AML-193 (cell line): Measurements from ENCODE around the gene BNIP3.
"Not testable (repeated sequence)": the region's sequence is repeated elsewhere in the genome, so short reads cannot be mapped to it uniquely, and the experiment has no call there.

Experiments used
- DNase-seq, 2 experiments: peaks; one replicate each; lab custom pipeline; 2025; lab: John Stamatoyannopoulos, UW

Gene BNIP3

DNA sequence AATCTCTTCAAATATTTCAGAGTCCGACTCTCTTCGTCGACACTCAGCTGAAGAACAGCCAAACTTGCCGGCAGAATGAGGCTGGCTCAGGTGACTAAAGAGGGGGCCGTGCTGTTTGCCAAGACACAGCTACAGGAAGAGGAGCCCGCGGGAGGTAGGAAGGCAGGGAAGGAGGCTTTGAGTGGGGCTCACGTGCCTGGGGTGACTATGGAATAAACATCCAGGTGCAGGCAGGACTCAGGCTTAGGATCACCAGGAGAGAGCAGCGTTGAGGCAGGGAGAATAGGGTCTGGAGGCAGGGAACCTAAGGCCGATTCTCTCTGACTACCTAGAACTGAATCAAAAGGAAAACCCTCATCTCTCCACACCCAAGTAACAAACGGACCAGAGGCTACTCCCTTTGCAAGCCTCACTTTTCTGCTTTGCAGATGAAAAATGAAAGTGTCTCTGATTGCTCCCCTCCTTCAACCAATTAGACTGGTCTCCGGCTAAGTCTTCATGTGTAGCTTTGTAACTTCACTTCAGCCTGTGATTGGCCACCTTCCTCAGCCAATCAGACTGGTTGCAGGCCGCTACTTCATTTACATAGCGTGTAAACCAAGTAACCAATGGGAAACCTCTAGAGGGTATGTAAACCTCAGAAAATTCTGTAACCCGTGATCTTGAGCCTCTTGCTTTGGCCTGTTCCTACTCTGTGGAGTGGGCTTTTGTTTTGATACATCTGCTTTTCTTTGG, 19.7 kb upstream of the BNIP3 start:
- DNase-seq, result no peak

- no peak for DNase-seq
Observed at GRCh38 chr10:131998845-131999681, 17.3 kb upstream of the BNIP3 start.

- DNase-seq, result no peak
Observed at GRCh38 chr10:131998050-131998844, 16.5 kb upstream of the BNIP3 start.

DNA sequence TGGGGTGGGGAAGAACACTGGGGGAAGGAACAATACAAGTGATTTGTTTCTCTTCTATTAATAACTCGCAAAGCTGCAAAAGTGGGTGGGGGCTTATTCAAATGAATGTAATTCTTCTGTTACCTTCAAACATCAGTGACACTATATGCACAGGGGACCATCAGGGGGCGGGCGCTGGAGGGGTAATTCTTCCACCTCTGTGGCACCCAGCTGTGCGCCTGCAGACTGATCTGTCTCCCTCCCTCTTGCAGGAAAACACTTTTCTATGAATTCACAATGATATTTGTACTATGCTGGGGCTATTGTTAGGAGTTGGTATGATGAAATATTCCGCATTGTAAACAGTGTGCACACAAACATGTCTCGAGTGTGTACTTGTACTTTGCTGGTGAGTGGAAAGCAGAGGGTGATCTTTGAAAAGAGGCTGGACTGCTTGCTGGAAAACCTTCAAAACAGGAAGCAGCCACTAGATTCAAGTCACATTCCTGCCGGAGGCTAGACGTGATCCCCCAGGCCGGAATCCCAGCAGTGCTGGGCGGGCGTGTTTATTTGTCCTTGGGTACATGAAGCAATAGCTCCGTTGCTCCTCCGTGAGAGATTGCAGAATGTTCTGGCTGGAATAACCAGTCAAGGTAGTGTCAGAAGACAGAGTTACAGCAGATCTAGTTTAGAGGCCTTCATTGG, 15.8 kb upstream of the BNIP3 start:
- DNase-seq, result no peak

DNA sequence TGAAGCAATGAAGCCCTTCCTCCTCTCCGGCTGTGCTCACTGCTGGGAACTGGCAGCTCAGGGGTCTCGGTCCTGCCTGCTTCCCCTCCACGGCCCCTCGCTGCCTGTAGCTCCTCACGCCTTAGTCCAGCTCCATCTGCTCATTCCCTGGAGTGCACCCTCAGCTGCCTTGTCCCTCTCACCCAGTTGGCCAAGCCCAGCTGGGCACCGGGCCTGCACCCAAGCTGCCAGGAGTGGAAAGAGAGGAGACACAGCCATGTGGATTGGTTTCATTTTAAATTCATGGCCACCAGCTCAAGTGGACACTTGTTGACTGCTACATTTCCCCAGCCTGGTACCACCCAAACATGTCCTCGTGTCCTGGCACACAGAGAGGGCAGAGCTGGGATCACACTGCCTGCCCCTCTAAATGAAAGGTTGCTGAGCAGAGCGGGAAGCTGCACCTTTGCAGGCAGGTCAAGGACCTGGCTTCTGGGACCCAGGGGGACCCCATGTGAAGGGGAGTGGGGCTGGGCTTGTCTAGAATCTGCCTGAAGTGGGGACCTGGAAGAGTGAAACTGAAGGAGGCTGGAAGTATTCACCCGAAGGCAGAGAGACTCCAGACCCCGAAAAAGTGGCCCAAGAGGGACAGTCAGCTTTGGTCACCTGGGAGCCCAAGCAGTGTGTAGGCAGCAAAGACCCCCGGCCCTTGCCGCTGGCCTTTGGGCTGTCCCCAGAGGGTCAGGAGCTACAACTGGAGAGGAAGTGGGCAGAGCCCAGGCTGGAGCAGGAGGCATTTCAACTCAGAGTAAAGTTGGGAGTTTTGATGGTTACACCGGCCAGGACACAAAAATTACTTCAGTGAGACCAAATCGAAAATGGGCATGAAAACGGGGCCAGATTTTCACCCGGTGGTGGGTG, 15.0 kb upstream of the BNIP3 start:
- DNase-seq, result no peak

GRCh38 chr10:131994435-131994834, 12.7 kb upstream of the BNIP3 start:
- DNase-seq, result no peak

DNA sequence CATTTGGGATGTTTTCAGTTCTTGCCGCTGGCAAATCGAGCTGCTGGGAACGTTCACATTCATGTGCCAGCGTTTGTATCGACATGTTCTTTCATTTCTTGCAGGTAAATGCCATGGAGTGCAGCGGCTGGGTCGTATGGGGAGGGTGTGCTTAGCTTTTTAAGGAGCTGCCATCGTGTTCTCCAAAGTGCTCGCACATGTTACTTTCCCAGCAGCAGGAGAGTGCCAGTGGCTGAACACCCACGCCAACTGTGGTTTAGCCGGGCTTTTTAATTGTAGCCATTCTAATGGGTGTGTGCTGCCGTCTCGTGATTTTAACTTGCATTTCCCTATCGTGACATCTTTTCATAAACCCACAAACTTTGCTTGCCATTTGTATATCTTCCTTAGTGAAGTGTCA, 11.6 kb upstream of the BNIP3 start:
- DNase-seq, result no peak

DNA sequence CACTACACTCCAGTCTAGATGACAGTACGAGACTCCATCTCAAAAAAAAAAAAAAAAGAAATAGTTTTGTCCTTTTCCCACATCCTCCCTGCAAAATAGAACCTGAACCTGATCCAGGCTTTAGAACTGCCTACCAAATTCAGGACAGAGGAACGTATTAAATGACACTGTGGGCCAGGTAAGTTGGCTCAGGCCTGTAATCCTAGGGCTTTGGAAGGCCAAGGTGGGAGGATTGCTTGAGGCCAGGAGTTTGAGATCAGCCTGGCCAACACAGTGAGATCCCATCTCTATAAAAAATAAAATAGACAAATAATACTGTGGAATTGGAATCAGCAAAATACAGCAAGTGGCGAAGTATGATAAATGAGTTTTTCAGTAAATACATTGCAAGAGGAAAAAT, 10.0 kb upstream of the BNIP3 start:
- no peak for DNase-seq

DNA sequence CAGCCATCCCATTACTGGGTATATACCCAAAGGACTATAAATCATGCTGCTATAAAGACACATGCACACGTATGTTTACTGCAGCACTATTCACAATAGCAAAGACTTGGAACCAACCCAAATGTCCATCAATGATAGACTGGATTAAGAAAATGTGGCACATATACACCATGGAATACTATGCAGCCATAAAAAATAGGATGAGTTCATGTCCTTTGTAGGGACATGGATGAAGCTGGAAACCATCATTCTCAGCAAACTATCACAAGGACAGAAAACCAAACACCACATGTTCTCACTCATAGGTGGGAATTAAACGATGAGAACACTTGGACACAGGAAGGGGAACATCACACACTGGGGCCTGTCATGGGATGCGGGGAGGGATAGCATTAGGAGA, 6.1 kb upstream of the BNIP3 start:
- DNase-seq, result not testable (repeated sequence)

DNA sequence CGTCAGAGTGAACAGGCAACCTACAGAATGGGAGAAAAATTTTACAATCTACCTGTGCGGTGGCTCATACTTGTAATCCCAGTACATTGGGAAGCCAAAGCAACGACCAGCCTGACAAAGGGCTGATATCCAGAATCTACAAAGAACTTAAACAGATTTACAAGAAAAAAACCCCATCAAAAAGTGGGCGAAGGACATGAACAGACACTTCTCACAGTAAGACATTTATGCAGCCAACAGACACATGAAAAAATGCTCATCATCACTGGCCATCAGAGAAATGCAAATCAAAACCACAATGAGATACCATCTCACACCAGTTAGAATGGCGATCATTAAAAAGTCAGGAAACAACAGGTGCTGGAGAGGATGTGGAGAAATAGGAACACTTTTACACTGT, 5.6 kb upstream of the BNIP3 start:
- not testable (repeated sequence) for DNase-seq

DNA sequence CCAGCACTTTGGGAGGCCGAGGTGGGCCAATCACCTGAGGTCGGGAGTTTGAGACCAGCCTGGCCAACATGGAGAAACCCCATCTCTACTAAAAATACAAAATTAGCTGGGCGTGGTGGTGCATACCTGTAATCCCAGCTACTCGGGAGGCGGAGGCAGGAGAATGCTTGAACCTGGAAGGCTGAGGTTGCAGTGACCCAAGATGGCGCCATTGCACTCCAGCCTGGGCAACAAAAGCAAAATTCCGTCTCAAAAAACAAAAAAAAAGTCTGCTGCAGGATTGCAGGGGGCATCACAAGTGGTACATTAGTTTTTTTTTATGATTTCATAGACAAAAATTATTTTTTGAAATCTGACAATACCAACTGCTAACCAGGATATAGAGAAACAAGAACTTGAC, 5.1 kb upstream of the BNIP3 start:
- not testable (repeated sequence) for DNase-seq

DNA sequence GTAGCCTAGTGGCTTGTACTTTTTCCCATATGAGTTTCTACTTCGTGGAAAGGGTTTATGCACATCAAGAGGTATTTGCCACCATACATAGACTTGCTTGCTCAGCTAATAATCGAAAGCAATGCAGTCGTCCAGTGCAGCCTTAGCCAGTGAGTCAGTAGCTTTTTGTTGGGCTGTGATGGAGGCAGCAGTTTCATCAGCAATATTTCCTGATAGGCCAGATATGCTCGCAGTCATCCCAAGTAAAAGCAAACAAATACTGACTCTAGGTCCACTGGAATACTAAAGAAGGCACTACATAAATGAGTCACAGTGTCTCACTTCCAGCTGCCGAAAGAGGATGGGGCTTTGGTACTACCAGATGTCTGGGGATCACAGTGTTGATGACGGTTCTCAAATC, 2.1 kb upstream of the BNIP3 start:
- DNase-seq, result no peak

- no peak for DNase-seq
Observed at GRCh38 chr10:131982796-131983195, 1.1 kb upstream of the BNIP3 start.

- DNase-seq, result no peak
Observed at GRCh38 chr10:131982185-131982756, 548 bp upstream of the BNIP3 start.

DNA sequence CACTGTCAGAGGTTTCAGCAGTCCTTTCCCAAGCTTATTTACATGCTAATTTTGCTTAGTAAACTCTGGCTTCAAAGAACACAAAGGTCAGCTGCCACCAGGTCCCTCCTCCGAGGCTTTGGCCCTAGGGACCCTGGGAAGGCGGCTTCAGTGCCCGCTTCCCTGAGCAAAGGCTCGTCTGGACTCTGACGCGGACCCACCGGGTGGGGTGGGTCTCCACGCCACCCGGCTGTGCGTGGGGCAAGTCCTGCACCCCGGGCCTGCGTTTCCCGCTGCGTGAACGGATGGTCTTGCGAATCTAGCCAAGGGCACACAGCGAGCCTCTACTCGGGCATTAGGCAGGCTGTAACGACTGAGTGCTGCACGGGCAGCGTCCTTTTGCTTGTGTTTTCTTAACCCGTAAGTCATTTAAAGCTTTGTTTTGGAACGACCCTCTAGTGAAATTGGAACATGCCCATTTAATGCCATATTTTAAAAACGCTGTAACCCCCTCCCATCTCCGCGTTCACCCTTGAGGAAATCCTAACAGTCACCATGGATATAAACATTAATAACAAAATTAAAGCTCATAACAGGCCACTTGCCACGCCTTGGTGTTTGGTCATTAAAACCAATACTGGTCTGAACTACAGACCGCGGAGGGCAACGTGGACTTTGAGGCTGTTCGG, 828 bp downstream of the BNIP3 start:
- DNase-seq, result no peak

DNA sequence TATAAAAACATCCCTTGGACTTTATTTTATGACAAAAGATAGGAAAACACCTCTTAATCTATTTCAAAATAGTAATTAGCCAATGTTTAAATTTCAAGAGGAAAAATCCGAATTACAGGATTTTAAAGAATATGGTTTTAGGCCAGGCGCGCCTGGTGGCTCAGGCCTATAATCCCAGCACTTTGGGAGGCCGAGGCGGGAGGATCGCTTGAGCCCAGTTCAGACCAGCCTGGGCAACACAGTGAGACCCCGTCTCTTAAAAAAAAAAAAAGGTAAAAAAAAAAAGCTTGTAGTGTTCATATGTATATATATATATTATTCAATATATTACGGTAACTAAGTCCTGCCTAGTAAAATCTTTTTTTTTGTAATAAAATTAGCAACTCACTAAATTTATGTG, 1.4 kb downstream of the BNIP3 start:
- no peak for DNase-seq

GRCh38 chr10:131979821-131980270, 1.9 kb downstream of the BNIP3 start:
- no peak for DNase-seq

- DNase-seq, result no peak
Observed at GRCh38 chr10:131979336-131979735, 2.4 kb downstream of the BNIP3 start.

DNA sequence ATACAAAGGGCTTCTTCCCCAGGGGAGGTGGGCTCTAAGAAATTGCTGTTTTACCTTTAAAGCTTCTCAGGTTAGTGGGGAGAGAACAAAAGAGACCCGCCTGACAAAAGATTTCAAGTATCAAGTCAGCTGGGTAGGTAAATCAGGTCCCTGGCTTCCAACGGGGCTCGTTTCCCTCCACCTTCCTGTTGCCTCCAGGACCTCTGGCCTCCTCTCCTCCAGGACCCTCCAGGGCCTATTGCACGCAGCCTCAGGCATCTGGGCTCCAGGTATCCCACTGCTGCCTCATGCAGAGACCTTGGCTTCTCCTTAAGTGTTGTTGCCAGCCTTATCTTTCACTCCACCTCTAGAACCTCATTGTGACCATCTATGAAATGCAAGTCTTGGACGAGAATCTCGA, 2.9 kb downstream of the BNIP3 start:
- no peak for DNase-seq

DNA sequence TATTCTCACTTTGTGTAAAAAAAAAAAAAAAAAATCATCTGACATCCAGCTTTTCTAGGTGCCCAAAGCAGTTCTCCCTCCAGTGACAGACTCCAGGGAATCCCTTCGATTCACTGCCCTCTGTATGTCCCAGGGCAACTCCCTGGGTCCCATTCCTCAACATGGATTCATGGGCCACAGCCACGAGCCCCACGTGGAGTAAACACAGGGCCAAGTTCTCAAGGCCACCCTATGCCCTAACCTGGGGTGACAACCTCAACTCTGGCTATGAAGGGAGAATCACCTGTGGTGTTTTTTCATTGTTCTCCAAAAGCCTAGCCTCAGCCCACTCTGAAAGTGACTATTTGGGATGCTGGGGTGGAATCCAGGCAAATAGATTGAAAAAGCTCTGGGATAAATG, 3.4 kb downstream of the BNIP3 start:
- DNase-seq, result no peak
